GM18867 (cell line): ENCODE data around the gene BTBD8.

Experiments
- ATAC-seq: cut with Tn5 transposase; IDR thresholded peaks from one replicate; pipeline ENCODE4 v1.9.1; 2021; ENCODE audit warnings: mild to moderate bottlenecking, moderate library complexity; ENCODE audit not compliant: unreplicated experiment

The BTBD8 gene

DNA sequence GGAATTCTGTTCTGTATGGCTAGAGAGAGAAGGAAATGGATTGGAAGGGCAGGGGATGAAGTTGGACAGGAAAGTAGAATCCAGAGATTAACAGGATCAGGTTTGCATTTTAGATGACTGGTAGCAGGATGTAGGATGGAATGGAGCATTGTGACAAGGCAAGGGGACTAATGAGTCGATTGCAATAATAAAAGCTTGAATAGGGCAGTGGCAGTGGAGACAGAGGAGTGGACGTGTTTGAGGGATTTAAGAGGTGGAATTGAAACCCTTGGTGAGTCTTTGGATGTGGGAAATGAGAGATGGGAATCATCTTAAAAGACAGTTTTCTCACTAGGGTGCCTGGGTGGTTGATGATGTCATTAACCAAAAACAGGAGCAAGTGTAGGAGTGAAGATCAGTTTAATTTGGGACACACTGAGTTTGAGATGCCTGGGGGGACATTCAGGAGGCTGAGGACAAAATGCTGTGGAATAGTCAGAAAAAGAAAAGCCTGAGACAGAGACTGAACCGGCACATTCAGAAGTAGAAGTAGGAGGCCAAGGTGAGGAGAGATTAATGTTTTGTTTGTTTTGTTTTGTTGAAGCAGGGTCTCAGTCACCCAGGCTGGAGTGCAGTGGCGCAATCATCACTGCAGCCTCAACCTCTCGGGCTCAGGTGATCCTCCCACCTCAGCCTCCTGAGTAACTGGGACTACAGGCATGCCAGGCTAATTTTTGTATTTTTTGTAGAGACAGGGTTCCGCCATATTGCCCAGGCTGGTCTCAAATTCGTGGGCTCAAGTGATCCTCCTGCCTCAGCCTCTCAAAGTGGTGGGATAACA lies 108.5 kb downstream of the BTBD8 start:
- ATAC-seq, result no peak

DNA sequence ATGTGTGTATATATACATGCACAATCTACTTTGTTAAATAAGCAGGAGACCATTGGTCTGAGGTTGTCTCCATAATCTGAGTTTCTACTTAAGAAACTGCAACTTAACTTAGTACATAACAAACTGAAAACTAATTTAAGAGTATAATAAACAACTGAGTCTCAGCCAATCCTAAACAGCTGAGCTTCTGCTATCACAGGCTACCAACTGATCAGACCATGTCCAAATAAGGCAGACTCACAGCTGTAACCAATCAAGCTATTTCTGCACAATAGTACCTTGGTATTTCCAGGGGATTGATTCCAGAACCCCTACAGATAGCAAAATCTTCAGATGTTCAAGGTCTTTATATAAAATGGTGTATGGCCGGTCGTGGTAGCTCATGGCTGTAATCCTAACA lies 111.6 kb downstream of the BTBD8 start:
- no peak for ATAC-seq

DNA sequence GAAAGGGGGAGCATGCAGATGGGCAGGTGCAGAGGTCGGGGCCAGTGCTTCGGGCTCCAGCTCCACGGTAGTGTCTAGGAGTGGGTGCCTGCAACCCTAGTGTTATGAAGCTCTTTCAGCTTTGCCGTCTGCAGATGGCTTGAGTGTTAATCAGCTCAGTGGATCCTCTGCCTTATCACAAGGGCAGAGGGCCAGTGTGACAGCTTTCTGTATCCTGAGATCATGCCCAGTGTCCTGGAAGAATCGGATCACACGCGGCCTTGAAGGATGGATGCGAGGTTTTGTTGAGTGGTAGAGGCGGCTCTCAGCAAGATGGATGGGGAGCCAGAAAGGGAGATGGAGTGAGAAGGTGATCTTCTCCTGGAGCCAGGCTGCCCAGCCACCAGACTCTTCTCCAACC lies 112.1 kb downstream of the BTBD8 start:
- ATAC-seq, result no peak

GRCh38 chr1:92194511-92194910 lies 114.4 kb downstream of the BTBD8 start:
- ATAC-seq, result no peak

GRCh38 chr1:92201973-92202372 lies 121.8 kb downstream of the BTBD8 start:
- ATAC-seq, result no peak

- no peak for ATAC-seq
Observed at GRCh38 chr1:92203105-92203504, 123.0 kb downstream of the BTBD8 start.

DNA sequence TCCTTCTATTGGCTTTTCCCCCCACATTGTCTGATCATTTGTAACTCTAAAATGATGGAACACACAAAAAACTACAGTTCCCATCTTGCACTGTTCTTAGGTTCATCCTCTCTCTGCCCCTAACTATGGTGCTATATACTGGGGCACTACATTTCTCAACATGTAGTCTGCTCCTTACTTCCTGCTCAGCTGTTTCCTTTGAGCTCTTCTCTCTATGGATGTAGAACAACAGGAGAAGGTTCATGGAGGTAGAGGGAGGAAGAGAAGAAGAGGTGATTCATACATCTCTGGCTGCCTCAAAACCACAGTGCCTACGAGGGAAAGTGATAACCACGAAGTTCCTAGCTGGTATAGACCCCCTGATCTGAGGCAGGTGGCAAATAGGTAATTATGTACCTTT lies 130.6 kb downstream of the BTBD8 start:
- ATAC-seq, result no peak

- ATAC-seq, result no peak
Observed at GRCh38 chr1:92211166-92211565, 131.0 kb downstream of the BTBD8 start.

DNA sequence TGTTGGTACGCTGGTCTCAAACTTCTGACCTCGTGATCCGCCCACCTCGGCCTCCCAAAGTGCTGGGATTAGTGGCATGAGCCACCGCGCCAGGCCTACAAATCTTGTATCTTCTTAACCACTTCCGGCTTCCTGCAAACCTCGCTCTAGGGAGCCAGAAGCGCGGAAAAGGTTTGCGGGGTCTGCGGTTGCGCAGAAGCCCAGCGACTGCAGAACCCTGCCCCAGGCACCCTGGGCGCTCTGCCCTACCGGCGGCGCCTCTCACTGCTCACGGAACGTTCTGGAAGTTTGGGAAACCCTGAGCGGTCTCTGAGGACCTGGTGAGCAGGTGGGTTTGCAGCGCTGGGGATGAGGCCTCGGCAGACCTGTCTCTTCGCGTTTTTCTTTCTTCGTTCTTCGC lies 137.6 kb downstream of the BTBD8 start, which contains the start of gene C1orf146:
C1orf146 (plus strand) TSS at position 195 of the 400 bp plus-strand sequence. CDS start 13,506 bp downstream, outside the sequence.
- ATAC-seq, result no peak

DNA sequence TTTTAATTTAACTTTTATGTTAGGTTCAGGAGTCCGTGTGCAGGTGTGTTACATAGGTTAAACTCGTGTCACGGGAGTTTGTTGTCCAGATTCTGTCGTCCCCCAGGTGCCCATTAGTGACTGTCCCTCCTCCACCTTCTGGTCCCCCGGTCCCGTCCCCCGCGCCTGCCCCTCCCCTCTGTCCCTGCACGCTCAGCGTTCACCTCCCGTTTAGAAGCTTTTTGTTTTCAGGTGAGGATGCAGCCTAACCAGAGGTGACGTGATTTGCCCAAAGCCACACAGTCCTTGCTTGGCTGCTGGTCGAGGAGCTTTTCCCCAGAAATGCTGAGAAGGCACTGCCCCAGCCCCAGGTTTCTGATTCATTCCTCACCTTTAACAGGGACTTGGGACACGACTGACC lies 138.4 kb downstream of the BTBD8 start:
- ATAC-seq, result no peak

DNA sequence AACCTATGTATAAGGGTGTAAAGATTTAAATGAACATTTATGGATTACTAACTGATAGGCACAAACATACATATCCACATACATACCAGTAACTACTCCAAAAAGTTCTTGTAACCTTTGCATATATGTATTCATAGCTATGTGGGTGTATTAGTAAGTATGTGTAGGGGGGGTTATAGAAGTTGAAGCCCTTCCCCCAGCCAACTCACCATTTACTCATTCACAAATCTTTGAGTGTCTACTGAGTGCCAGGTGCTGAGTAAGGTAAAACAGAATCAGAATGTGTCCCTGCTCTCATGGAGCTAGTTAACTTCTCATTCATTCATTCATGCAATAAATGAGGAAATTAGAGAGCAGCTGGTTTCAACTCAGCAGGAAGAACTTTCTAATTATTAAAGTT lies 138.9 kb downstream of the BTBD8 start:
- no peak for ATAC-seq

DNA sequence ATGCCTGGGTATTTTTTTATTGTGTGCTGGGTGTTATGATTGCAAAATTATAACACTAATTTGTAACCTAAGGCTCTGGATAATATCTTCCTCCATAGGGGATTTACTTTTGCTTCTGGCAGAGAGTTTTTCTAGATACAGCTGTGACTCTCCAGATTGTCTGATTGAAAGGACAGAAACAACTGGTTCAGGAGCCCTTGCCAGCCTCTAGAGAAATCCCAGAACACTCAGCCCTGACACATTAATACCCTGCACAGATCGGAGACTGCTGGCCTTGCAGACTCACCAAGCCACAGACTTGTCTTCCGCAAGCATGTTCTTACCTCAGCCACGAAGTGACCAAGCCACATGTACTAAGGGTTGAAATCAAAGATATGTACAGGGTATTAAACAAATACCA lies 148.3 kb downstream of the BTBD8 start:
- no peak for ATAC-seq

DNA sequence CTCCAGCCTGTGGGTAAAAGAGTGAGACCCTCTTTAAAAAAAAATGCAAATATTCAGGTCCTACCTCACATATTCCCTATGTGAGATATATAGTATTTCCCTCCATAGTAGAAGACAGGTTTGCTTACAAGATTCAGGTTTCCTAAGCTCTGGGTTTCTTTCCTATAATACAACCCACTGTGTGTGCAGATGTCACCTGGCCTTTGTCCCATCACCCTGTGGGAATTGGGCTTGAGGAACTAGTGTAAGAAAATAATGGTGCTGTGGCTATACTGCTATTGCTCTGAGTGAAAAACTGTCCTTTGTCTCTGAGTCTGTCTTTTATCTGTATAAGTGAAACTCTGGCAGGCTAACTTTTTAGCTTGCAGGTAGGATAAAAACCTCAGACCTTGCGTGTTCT lies 150.6 kb downstream of the BTBD8 start:
- ATAC-seq, result no peak
